ENCODE measurements around the gene ANKRD11.
A peak's percentile ranks its signal among the peaks of the same experiment; 100 is the strongest.

The ANKRD11 gene

DNA sequence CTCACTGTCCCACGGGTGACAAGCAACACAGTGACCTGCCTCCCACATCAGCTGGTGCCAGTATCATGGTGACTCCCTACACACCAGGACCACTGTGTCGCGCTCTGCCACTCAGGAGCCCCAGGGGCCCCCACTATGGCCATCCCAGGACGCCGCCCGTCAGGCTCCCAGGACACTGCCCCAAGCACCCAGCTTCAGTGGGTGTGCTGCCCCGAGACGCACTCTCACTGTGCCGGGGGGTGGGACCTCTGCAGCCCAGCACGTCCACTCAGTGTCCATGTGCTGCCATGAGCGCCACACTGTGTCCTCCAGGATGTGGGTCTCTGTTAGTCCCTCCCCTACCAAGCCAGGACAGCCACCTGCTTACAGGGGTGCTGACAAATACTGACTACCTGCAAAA, 152.4 kb downstream of the ANKRD11 start:
- TF ChIP-seq TAF1 (IDR thresholded peaks at IDR 0.05; ENCODE audit: borderline replicate concordance, insufficient read depth, low read length) (no peak), POLR2AphosphoS5 (IDR thresholded peaks at IDR 0.05; ENCODE audit: low read depth, low read length) (no peak), SIN3A (IDR thresholded peaks at IDR 0.05; ENCODE audit: borderline replicate concordance, insufficient read depth, low read length) (no peak), FOXP2 (optimal IDR thresholded peaks at IDR 0.05; ENCODE audit: borderline replicate concordance, extremely low read depth, extremely low read length, insufficient read depth) (no peak)
- TF ChIP-seq, protein P1, sequence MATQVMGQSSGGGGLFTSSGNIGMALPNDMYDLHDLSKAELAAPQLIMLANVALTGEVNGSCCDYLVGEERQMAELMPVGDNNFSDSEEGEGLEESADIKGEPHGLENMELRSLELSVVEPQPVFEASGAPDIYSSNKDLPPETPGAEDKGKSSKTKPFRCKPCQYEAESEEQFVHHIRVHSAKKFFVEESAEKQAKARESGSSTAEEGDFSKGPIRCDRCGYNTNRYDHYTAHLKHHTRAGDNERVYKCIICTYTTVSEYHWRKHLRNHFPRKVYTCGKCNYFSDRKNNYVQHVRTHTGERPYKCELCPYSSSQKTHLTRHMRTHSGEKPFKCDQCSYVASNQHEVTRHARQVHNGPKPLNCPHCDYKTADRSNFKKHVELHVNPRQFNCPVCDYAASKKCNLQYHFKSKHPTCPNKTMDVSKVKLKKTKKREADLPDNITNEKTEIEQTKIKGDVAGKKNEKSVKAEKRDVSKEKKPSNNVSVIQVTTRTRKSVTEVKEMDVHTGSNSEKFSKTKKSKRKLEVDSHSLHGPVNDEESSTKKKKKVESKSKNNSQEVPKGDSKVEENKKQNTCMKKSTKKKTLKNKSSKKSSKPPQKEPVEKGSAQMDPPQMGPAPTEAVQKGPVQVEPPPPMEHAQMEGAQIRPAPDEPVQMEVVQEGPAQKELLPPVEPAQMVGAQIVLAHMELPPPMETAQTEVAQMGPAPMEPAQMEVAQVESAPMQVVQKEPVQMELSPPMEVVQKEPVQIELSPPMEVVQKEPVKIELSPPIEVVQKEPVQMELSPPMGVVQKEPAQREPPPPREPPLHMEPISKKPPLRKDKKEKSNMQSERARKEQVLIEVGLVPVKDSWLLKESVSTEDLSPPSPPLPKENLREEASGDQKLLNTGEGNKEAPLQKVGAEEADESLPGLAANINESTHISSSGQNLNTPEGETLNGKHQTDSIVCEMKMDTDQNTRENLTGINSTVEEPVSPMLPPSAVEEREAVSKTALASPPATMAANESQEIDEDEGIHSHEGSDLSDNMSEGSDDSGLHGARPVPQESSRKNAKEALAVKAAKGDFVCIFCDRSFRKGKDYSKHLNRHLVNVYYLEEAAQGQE (IDR thresholded peaks at IDR 0.05; ENCODE audit: insufficient read depth in 1 of 2, low read depth in 2 of 2, low read length in 2 of 2): no peak

DNA sequence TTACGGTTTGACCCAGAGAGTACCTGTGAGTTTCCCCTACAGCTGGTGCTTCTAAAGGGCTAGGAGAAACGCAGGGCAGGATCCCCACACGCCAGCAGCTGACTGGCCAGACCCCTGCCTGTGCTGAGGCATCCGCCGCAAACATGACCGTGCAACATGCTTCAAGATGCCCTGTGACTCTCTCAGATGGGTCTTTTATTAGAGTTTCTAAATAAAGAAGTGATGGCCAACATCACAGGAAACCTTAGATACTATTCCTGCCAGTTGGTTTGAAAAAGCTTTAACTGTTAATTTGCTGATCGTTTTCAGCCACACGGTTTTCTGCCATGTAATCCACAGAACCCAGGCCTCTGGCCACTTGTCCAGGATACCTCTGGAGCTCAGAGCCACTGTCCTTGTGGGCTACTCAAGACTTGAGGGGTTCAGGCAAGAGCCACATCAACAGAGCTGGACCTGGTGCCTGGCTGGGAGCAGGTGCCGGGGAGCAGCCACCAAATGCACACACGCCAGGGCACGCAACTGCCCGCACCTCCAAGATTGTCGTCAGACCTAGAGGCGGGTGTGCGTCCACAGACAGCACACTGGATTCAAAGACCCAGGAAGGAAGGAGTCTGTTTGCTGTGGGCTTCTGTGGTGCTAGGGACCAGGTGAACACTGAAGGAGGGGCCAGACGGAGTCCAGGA, 154.4 kb downstream of the ANKRD11 start:
- no peak for TF ChIP-seq TAF1 (IDR thresholded peaks at IDR 0.05; ENCODE audit: borderline replicate concordance, insufficient read depth, low read length)
- no peak for TF ChIP-seq SIN3A (IDR thresholded peaks at IDR 0.05; ENCODE audit: borderline replicate concordance, insufficient read depth, low read length)
- no peak for TF ChIP-seq FOXP2 (optimal IDR thresholded peaks at IDR 0.05; ENCODE audit: borderline replicate concordance, extremely low read depth, extremely low read length, insufficient read depth)
- TF ChIP-seq, protein P1 (IDR thresholded peaks at IDR 0.05; ENCODE audit: insufficient read depth in 1 of 2, low read depth in 2 of 2, low read length in 2 of 2): no peak
- no peak for TF ChIP-seq POLR2AphosphoS5 (IDR thresholded peaks at IDR 0.05; ENCODE audit: low read depth, low read length)

DNA sequence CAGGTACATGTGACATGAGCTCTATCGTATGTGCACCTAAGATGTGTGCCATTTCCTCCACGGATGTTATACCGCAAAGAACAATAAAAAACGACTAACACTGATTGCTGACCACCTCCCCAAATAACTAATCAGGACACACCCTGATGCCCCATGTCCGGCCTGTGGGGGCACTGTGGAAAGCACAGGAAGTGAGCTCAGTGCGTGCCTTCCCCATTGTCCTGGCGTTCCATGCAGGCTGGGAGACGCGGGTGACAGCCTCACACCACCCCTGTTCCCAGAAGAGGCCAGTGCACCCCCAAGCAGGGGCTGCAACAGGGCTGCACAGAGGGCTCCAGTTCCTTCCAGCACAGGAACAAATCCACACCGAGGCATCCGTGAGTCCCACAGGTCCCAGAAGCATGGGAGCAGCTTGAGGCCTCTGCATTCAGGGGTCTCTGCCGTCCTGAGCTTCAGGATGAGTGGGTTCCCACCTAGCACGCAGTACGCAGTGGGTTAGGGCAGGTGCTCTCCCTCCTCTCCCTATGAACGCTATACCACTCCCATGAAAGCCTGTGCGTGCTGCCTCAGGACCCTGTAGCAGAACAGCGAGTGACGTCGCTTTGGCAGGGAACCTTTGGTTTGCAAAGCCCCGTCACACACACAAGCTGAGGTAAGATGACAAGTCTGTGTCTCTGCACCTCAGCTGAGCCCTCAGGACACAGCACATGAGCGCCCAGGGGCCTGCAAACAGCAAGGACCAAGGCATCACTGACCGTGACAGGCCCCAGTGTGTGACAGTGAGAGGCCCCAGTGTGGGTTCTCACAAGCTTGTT, 155.2 kb downstream of the ANKRD11 start:
- no peak for TF ChIP-seq SIN3A (IDR thresholded peaks at IDR 0.05; ENCODE audit: borderline replicate concordance, insufficient read depth, low read length)
- TF ChIP-seq FOXP2 (optimal IDR thresholded peaks at IDR 0.05; ENCODE audit: borderline replicate concordance, extremely low read depth, extremely low read length, insufficient read depth): peak; percentile 7
- TF ChIP-seq, protein P1 (IDR thresholded peaks at IDR 0.05; ENCODE audit: insufficient read depth in 1 of 2, low read depth in 2 of 2, low read length in 2 of 2): no peak

DNA sequence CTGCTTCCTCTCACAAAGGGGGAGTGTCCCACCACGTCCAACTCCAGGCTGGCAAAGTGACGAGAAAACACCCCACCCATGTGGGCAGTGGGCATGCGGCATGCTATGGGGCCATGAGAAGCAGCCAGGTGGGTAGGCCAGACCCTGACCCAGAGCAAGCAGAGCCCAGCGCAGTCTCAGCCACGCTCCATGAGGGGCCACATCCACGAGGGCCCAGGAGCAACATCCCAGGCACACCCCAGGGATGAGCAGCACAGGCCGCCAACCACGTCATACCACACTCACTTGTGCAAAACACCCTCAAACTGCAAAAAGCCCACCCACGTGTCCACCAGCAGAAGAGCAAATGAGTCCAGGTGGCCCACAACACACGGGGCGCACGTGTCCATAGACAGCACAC, 155.9 kb downstream of the ANKRD11 start:
- no peak for TF ChIP-seq SIN3A (IDR thresholded peaks at IDR 0.05; ENCODE audit: borderline replicate concordance, insufficient read depth, low read length)
- TF ChIP-seq TAF1 (IDR thresholded peaks at IDR 0.05; ENCODE audit: borderline replicate concordance, insufficient read depth, low read length): no peak
- TF ChIP-seq, protein P1 (IDR thresholded peaks at IDR 0.05; ENCODE audit: insufficient read depth in 1 of 2, low read depth in 2 of 2, low read length in 2 of 2): no peak
- no peak for TF ChIP-seq POLR2AphosphoS5 (IDR thresholded peaks at IDR 0.05; ENCODE audit: low read depth, low read length)
- no peak for TF ChIP-seq FOXP2 (optimal IDR thresholded peaks at IDR 0.05; ENCODE audit: borderline replicate concordance, extremely low read depth, extremely low read length, insufficient read depth)
